Measurements from ENCODE around the gene CITED2. TPM values are rescaled to one million over a fixed set of nuclear protein-coding genes. Genes with fewer than 3 reads are reported as not detected.

CITED2 gene
- total RNA-seq, 2 donors from 2014 or later: 64.1 to 82.1 TPM

- H3K4me1 ChIP-seq: no peaks in the 10 kb centered on the region
- ATAC-seq (no peak), DNase-seq (no peak)
- no peak overlapping the region for H3K27ac ChIP-seq
- H3K27me3 ChIP-seq: no peaks in the 10 kb centered on the region
- H3K4me3 ChIP-seq: no peak overlapping the region
- TF ChIP-seq POLR2A (IDR thresholded peaks at IDR 0.05): no peak
- TF ChIP-seq CTCF (IDR thresholded peaks at IDR 0.05): no peak
- 64 to 81% methylated on average over 3 to 4 of the region's 4 CpGs for WGBS, 2 donors
- H3K36me3 ChIP-seq (replicated peaks in 1 of 2; ENCODE audit: insufficient read depth in 1 of 2, low read depth in 2 of 2): no peaks in the 10 kb centered on the region
- H3K9me3 ChIP-seq: no peaks in the 10 kb centered on the region
- intact Hi-C loops (cut with DNase I): no loop called here
Measured at GRCh38 chr6:139406577-139407343, 32.3 kb upstream of the CITED2 start.

- Histone ChIP-seq H3K27me3 (no peaks in the 10 kb centered on the region), H3K4me1 (peaks cover 4% of the 10 kb centered on the region), H3K27ac (no peak overlapping the region), H3K36me3 (replicated peaks in 1 of 2; ENCODE audit: insufficient read depth in 1 of 2, low read depth in 2 of 2) (no peaks in the 10 kb centered on the region), H3K4me3 (no peak overlapping the region), H3K9me3 (no peaks in the 10 kb centered on the region)
- ATAC-seq (peak; percentile 18), DNase-seq (peak in 1 of 4 donors; percentile 31)
- 74 to 88% methylated on average over 7 of the region's 7 CpGs for WGBS, 2 donors
- intact Hi-C loops (cut with DNase I): no loop called here
- no peak for TF ChIP-seq POLR2A (IDR thresholded peaks at IDR 0.05)
- no peak for TF ChIP-seq CTCF (IDR thresholded peaks at IDR 0.05)
Measured at GRCh38 chr6:139402876-139403386, 28.5 kb upstream of the CITED2 start.

GRCh38 chr6:139398658-139399057 is 24.2 kb upstream of the CITED2 start:
- intact Hi-C loops (cut with DNase I): no loop called here
- peaks cover 4% of the 10 kb centered on the region for H3K4me1 ChIP-seq
- 21 to 27% methylated on average over 1 of the region's 1 CpG for WGBS, 2 donors
- H3K9me3 ChIP-seq: no peaks in the 10 kb centered on the region
- H3K27me3 ChIP-seq: no peaks in the 10 kb centered on the region
- no peak for ATAC-seq
- TF ChIP-seq POLR2A (IDR thresholded peaks at IDR 0.05) (no peak), CTCF (IDR thresholded peaks at IDR 0.05) (no peak)
- H3K4me3 ChIP-seq: no peak overlapping the region
- DNase-seq: no peak
- H3K36me3 ChIP-seq (replicated peaks in 1 of 2; ENCODE audit: insufficient read depth in 1 of 2, low read depth in 2 of 2): no peaks in the 10 kb centered on the region
- no peak overlapping the region for H3K27ac ChIP-seq

- no peak overlapping the region for H3K4me3 ChIP-seq
- no peaks in the 10 kb centered on the region for H3K9me3 ChIP-seq
- peaks cover 4% of the 10 kb centered on the region for H3K4me1 ChIP-seq
- DNase-seq: no peak
- no peak for ATAC-seq
- H3K27ac ChIP-seq: no peak overlapping the region
- no peaks in the 10 kb centered on the region for H3K36me3 ChIP-seq (replicated peaks in 1 of 2; ENCODE audit: insufficient read depth in 1 of 2, low read depth in 2 of 2)
- no peak for TF ChIP-seq CTCF (IDR thresholded peaks at IDR 0.05)
- TF ChIP-seq POLR2A (IDR thresholded peaks at IDR 0.05): no peak
- 79 to 86% methylated on average over 9 of the region's 9 CpGs for WGBS, 2 donors
- no peaks in the 10 kb centered on the region for H3K27me3 ChIP-seq
- intact Hi-C loops (cut with DNase I): no loop called here
Measured at GRCh38 chr6:139395891-139396301, 21.4 kb upstream of the CITED2 start.

- Histone ChIP-seq H3K27ac (no peak overlapping the region), H3K36me3 (replicated peaks in 1 of 2; ENCODE audit: insufficient read depth in 1 of 2, low read depth in 2 of 2) (no peaks in the 10 kb centered on the region), H3K27me3 (no peaks in the 10 kb centered on the region), H3K9me3 (no peaks in the 10 kb centered on the region), H3K4me1 (peaks cover 4% of the 10 kb centered on the region), H3K4me3 (no peak overlapping the region)
- DNase-seq (no peak), ATAC-seq (no peak)
- WGBS, 2 donors: 67 to 79% methylated on average over 1 of the region's 1 CpG
- TF ChIP-seq CTCF (IDR thresholded peaks at IDR 0.05): no peak
- intact Hi-C loops (cut with DNase I): no loop called here
Measured at GRCh38 chr6:139395371-139395770, 20.9 kb upstream of the CITED2 start.

Data from body of pancreas (tissue), 4 donors.